HL-60 (cell line): ENCODE measurements around the gene SSH2.

Experiments used
- CTCF ChIP-seq: IDR thresholded peaks from one replicate; pipeline ENCODE4 v1.5.1; 2011; ENCODE audit warnings: low read length, control low read depth, inconsistent platforms; ENCODE audit not compliant: insufficient read depth
- GABPA ChIP-seq: IDR thresholded peaks from 2 replicates; pipeline ENCODE4 v1.6.1; 2012; ENCODE audit warnings: low read depth
- POLR2AphosphoS5 ChIP-seq: IDR thresholded peaks from 2 replicates; pipeline ENCODE4 v1.6.1; 2012; ENCODE audit warnings: low read depth
- TF ChIP-seq, protein P1 (sequence below): IDR thresholded peaks from 2 replicates; pipeline ENCODE4 v1.6.1; 2012; ENCODE audit warnings: low read depth; ENCODE audit not compliant: insufficient replicate concordance

DNA sequence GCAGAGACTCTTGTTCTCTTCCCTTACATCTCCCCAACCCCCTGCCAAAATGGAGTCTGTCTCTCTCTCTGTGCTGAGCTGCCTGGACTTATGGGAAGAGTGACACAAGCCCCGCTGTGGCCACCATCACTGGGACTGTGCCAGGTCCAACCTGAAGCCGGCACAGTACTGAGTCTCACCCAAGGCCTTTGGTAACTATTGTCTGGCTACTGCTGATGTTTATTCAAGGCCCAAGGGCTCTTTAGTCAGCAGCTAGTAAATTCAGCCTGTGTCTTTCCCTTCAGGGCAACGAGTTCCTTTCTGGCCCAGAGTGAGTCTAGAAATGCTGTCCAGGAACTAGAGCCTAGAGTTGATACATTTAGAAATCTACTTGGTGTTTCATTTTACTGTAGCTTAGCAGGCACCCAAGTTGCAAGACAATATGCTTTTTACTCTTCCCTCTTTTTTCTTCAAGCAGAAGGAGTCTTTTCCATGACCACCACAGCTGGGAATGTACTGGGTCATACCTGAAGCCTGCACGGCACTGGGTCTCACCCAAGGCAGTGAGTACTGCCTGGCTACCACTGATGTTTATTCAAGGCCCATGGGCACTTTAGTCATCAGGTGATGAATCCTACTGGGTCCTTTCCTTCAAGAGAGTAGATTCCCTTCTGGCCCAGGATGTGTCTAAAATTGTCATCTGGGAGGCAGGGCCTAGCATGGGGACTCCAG lies 29.1 kb upstream of the SSH2 start:
- no peak for TF ChIP-seq CTCF
- TF ChIP-seq, protein P1, sequence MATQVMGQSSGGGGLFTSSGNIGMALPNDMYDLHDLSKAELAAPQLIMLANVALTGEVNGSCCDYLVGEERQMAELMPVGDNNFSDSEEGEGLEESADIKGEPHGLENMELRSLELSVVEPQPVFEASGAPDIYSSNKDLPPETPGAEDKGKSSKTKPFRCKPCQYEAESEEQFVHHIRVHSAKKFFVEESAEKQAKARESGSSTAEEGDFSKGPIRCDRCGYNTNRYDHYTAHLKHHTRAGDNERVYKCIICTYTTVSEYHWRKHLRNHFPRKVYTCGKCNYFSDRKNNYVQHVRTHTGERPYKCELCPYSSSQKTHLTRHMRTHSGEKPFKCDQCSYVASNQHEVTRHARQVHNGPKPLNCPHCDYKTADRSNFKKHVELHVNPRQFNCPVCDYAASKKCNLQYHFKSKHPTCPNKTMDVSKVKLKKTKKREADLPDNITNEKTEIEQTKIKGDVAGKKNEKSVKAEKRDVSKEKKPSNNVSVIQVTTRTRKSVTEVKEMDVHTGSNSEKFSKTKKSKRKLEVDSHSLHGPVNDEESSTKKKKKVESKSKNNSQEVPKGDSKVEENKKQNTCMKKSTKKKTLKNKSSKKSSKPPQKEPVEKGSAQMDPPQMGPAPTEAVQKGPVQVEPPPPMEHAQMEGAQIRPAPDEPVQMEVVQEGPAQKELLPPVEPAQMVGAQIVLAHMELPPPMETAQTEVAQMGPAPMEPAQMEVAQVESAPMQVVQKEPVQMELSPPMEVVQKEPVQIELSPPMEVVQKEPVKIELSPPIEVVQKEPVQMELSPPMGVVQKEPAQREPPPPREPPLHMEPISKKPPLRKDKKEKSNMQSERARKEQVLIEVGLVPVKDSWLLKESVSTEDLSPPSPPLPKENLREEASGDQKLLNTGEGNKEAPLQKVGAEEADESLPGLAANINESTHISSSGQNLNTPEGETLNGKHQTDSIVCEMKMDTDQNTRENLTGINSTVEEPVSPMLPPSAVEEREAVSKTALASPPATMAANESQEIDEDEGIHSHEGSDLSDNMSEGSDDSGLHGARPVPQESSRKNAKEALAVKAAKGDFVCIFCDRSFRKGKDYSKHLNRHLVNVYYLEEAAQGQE: no peak
- TF ChIP-seq POLR2AphosphoS5: no peak
- no peak for TF ChIP-seq GABPA
